ENCODE data around the gene HS1BP3.

GRCh38 chr2:20595439-20596192, 55.3 kb downstream of the HS1BP3 start:
- TF ChIP-seq, protein P1, sequence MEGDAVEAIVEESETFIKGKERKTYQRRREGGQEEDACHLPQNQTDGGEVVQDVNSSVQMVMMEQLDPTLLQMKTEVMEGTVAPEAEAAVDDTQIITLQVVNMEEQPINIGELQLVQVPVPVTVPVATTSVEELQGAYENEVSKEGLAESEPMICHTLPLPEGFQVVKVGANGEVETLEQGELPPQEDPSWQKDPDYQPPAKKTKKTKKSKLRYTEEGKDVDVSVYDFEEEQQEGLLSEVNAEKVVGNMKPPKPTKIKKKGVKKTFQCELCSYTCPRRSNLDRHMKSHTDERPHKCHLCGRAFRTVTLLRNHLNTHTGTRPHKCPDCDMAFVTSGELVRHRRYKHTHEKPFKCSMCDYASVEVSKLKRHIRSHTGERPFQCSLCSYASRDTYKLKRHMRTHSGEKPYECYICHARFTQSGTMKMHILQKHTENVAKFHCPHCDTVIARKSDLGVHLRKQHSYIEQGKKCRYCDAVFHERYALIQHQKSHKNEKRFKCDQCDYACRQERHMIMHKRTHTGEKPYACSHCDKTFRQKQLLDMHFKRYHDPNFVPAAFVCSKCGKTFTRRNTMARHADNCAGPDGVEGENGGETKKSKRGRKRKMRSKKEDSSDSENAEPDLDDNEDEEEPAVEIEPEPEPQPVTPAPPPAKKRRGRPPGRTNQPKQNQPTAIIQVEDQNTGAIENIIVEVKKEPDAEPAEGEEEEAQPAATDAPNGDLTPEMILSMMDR (conservative IDR thresholded peaks at IDR 0.05; ENCODE audit: low read depth, low read length), result no peak
- TF ChIP-seq POLR2A (IDR thresholded peaks at IDR 0.05; ENCODE audit: low read depth, low read length) (no peak), RAD21 (IDR thresholded peaks at IDR 0.05; ENCODE audit: low read length) (no peak), MXI1 (IDR thresholded peaks at IDR 0.05; ENCODE audit: borderline replicate concordance, low read depth, low read length) (no peak), CHD1 (IDR thresholded peaks at IDR 0.05; ENCODE audit: low read depth, low read length) (no peak), MAZ (IDR thresholded peaks at IDR 0.05; ENCODE audit: borderline replicate concordance, low read depth, low read length) (no peak), FOS (IDR thresholded peaks at IDR 0.05; ENCODE audit: low read depth, low read length) (no peak), BHLHE40 (IDR thresholded peaks at IDR 0.05; ENCODE audit: low read depth, low read length) (no peak), MAFK (IDR thresholded peaks at IDR 0.05; ENCODE audit: low read depth, low read length) (peak; percentile 21; the same call in 1 of the 2 replicates)
